Liver (tissue), 9 donors: ENCODE data around the gene DNM3. TPM values are rescaled to one million over a fixed set of nuclear protein-coding genes. Genes with fewer than 3 reads are reported as not detected.

Experiments
- DNase-seq: peaks from one replicate; pipeline ENCODE4 v3.0.0-alpha.2; 2017; ENCODE audit warnings: low spot score
- H3K27ac ChIP-seq, 2 donors: one replicate each; pipeline ENCODE4 v1.7.0; 2013; ENCODE audit warnings: inconsistent platforms in 2 of 2, low read length in 2 of 2, control low read depth in 1 of 2, low read depth in 1 of 2, mild to moderate bottlenecking in 1 of 2
- H3K27me3 ChIP-seq, 4 donors: one replicate each; pipeline versions ENCODE4 v1.6.1 to v1.7.0; 2013; ENCODE audit warnings: low read length in 3 of 4, inconsistent platforms in 1 of 4, mild to moderate bottlenecking in 1 of 4, moderate library complexity in 1 of 4; ENCODE audit not compliant: control insufficient read depth in 4 of 4, insufficient read depth in 4 of 4
- H3K36me3 ChIP-seq, 4 donors: one replicate each; pipeline versions ENCODE4 v1.6.1 to v1.7.0; 2013; ENCODE audit warnings: low read length in 3 of 4, mild to moderate bottlenecking in 3 of 4, low read depth in 1 of 4, moderate library complexity in 1 of 4; ENCODE audit not compliant: control insufficient read depth in 4 of 4, insufficient read depth in 3 of 4
- H3K4me1 ChIP-seq, 4 donors: one replicate each; pipeline versions ENCODE4 v1.6.1 to v1.7.0; 2013; ENCODE audit warnings: low read length in 3 of 4, mild to moderate bottlenecking in 3 of 4, moderate library complexity in 1 of 4; ENCODE audit not compliant: control insufficient read depth in 4 of 4, insufficient read depth in 4 of 4
- H3K4me3 ChIP-seq, 3 donors: one replicate each; pipeline versions ENCODE4 v1.6.1 to v1.7.0; 2013; ENCODE audit warnings: low read length in 3 of 3, control low read depth in 1 of 3, low read depth in 1 of 3, mild to moderate bottlenecking in 1 of 3
- H3K9ac ChIP-seq, 2 donors: one replicate each; pipeline ENCODE4 v1.7.0; 2013; ENCODE audit warnings: low read length in 2 of 2, mild to moderate bottlenecking in 2 of 2, moderate library complexity in 2 of 2, control low read depth in 1 of 2, low read depth in 1 of 2
- H3K9me3 ChIP-seq, 4 donors: one replicate each; pipeline versions ENCODE4 v1.6.1 to v1.7.0; 2013; ENCODE audit warnings: low read length in 3 of 4; ENCODE audit not compliant: control insufficient read depth in 4 of 4
- ATF3 ChIP-seq: IDR thresholded peaks from 2 replicates; pipeline ENCODE4 v1.6.1; 2016; ENCODE audit warnings: antibody characterized with exemption
- CTCF ChIP-seq: fragments of 150-350 bp; IDR thresholded peaks from 2 replicates; pipeline ENCODE4 v1.5.1; 2017; ENCODE audit warnings: improper control_type of control experiment, low read depth, low read length; ENCODE audit not compliant: missing input control
- EGR1 ChIP-seq, 2 donors: IDR thresholded peaks; 2 replicates each; pipeline ENCODE4 v1.6.1; 2016 to 2018; ENCODE audit warnings: antibody characterized with exemption in 2 of 2, low read depth in 2 of 2
- FOXA1 ChIP-seq: IDR thresholded peaks from 2 replicates; pipeline ENCODE4 v1.6.1; 2016; ENCODE audit warnings: antibody characterized with exemption
- FOXA2 ChIP-seq: IDR thresholded peaks from 2 replicates; pipeline ENCODE4 v1.6.1; 2016; ENCODE audit warnings: antibody characterized with exemption
- HNF4A ChIP-seq, 2 donors: conservative IDR thresholded peaks; 2 replicates each; pipeline ENCODE4 v1.6.1; 2016; ENCODE audit warnings: antibody characterized with exemption in 2 of 2, mild to moderate bottlenecking in 2 of 2
- HNF4G ChIP-seq: IDR thresholded peaks from 2 replicates; pipeline ENCODE4 v1.6.1; 2016; ENCODE audit warnings: antibody characterized with exemption
- JUND ChIP-seq, 2 donors: IDR thresholded peaks; 2 replicates each; pipeline ENCODE4 v1.6.1; 2016; ENCODE audit warnings: antibody characterized with exemption in 2 of 2
- MAX ChIP-seq: IDR thresholded peaks from 2 replicates; pipeline ENCODE4 v1.6.1; 2016; ENCODE audit warnings: antibody characterized with exemption
- NR2F2 ChIP-seq: IDR thresholded peaks from 2 replicates; pipeline ENCODE4 v1.6.1; 2016; ENCODE audit warnings: antibody characterized with exemption
- RAD21 ChIP-seq, 2 donors: IDR thresholded peaks; 2 replicates each; pipeline ENCODE4 v1.6.1; 2016; ENCODE audit warnings: antibody characterized with exemption in 2 of 2, mild to moderate bottlenecking in 2 of 2
- RXRA ChIP-seq, 2 donors: IDR thresholded peaks; 2 replicates each; pipeline ENCODE4 v1.6.1; 2017 to 2018; ENCODE audit warnings: antibody characterized with exemption in 2 of 2, mild to moderate bottlenecking in 1 of 2
- YY1 ChIP-seq: IDR thresholded peaks from 2 replicates; pipeline ENCODE4 v1.6.1; 2016; ENCODE audit warnings: antibody characterized with exemption, mild to moderate bottlenecking
- ZBTB33 ChIP-seq: IDR thresholded peaks from 2 replicates; pipeline ENCODE4 v1.6.1; 2016; ENCODE audit warnings: antibody characterized with exemption
- WGBS: extraction: QIAGEN DNeasy Blood & Tissue Kit; methylation state at CpG from one replicate; pipeline ENCODE4 v1.1.7; 2013; 5-methylcytosine and 5-hydroxymethylcytosine counted together
- polyA plus RNA-seq, 2 donors: library from polyadenylated mRNA; stranded (reverse) in 1 of 2; unstranded in 1 of 2; fragments of 200-250 nt in 1 of 2; fragments of >200 nt in 1 of 2; fragmentation: Nextera tagmentation in 1 of 2; extraction: Ambion mirVana in 1 of 2; gene quantifications; one replicate each; pipeline versions ENCODE4 v1.2.1 to v1.2.3, GENCODE V29; 2013 to 2015
- total RNA-seq, 2 donors: library from RNA; depleted of rRNA; stranded (reverse); fragments of >200 nt; gene quantifications; one replicate each; pipeline ENCODE4 v1.2.3, GENCODE V29; 2014
- donor health status: healthy.
- donor health status: healthy.
- donor health status: healthy.
- donor health status: healthy.
- donor health status: healthy.

The DNM3 gene
- total and polyA plus RNA-seq, 4 donors = 0.08 to 3.2 (median 1.0) TPM

GRCh38 chr1:172416496-172417035 lies 575.3 kb downstream of the DNM3 start (continued):
- TF ChIP-seq CTCF (no peak), YY1 (no peak), RAD21 (IDR thresholded peaks at IDR 0.05) (no peak)

GRCh38 chr1:172417557-172417956 lies 576.3 kb downstream of the DNM3 start:
- no peak for DNase-seq
- Histone ChIP-seq H3K27ac (no peak overlapping the region), H3K4me3 (no peak overlapping the region), H3K36me3 (no peaks in the 10 kb centered on the region), H3K9ac (no peak overlapping the region), H3K9me3 (no peaks in the 10 kb centered on the region), H3K4me1 (no peaks in the 10 kb centered on the region), H3K27me3 (no peaks in the 10 kb centered on the region)
- 93% methylated on average over 1 of the region's 1 CpG for WGBS
- TF ChIP-seq ZBTB33 (no peak), HNF4A (conservative IDR thresholded peaks at IDR 0.05) (no peak), NR2F2 (no peak), RAD21 (IDR thresholded peaks at IDR 0.05) (no peak), FOXA1 (no peak), EGR1 (IDR thresholded peaks at IDR 0.05; ENCODE audit: low read depth in 2 of 2) (no peak), YY1 (no peak), HNF4G (no peak), MAX (no peak), RXRA (IDR thresholded peaks at IDR 0.05) (no peak), JUND (IDR thresholded peaks at IDR 0.05) (no peak), CTCF (no peak)

- Histone ChIP-seq H3K27me3 (no peaks in the 10 kb centered on the region), H3K9ac (no peak within 1 kb of the TSS), H3K4me1 (no peaks in the 10 kb centered on the region), H3K9me3 (no peaks in the 10 kb centered on the region), H3K4me3 (no peak within 1 kb of the TSS), H3K27ac (no peak within 1 kb of the TSS), H3K36me3 (no peaks in the 10 kb centered on the region)
- TF ChIP-seq NR2F2 = no peak
- TF ChIP-seq FOXA1 = no peak
- no peak for TF ChIP-seq FOXA2
- no peak for TF ChIP-seq ATF3
- TF ChIP-seq HNF4G = no peak
- no peak for DNase-seq
- 98% methylated on average over 1 of the region's 1 CpG for WGBS
Observed at GRCh38 chr1:172420385-172420784, 579.1 kb downstream of the DNM3 start, which contains the start of gene C1orf105. C1orf105 (plus strand) TSS chr1:172420685; CDS start chr1:172420886, 201 bp downstream.
